ENCODE measurements around the gene HECTD4. TPM values are rescaled to one million over a fixed set of nuclear protein-coding genes. Genes with fewer than 3 reads are reported as not detected.

HECTD4 gene
- 10 to 100 TPM; 17.5 to 42.9 (median 28.2) TPM for total RNA-seq
- polyA plus RNA-seq = 10 to 100 TPM; 18.6 to 50.0 (median 22.4) TPM
- long read RNA-seq, donor 1 = 0 reads
- long read RNA-seq, donor 2 = 0 reads
- long read RNA-seq, donor 3 = 0 reads
- long read RNA-seq, donor 4, partial matches to known transcripts = 2 of 4 reads
- long read RNA-seq, donor 4, other reads (novel, unspliced or antisense) = 2 of 4 reads
- long read RNA-seq, donor 5, partial matches to known transcripts = 8 of 11 reads
- long read RNA-seq, donor 5, other reads (novel, unspliced or antisense) = 3 of 11 reads
- long read RNA-seq, donor 6, partial matches to known transcripts = 2 of 4 reads
- long read RNA-seq, donor 6, other reads (novel, unspliced or antisense) = 2 of 4 reads
- long read RNA-seq, donor 7 = 0 reads
- long read RNA-seq, donor 8 = 0 reads
- long read RNA-seq, donor 9 = 0 reads
- long read RNA-seq, donor 10 = 0 reads

GRCh38 chr12:112381883-112382796 lies at the start of gene HECTD4:
HECTD4 (minus strand) TSS chr12:112382431; CDS start chr12:112382128, 303 bp downstream.
- Histone ChIP-seq H3K36me3 (replicated peaks in 1 of 2) (no peaks in the 10 kb centered on the region), H3K9me3 (replicated peaks in 1 of 3) (no peaks in the 10 kb centered on the region), H3K4me3 (peak within 1 kb of the TSS; percentile 54 to 97 (median 80)), H3K27me3 (no peaks in the 10 kb centered on the region), H3K4me1 (replicated peaks in 1 of 2) (peaks cover 5 to 16% of the 10 kb centered on the region in 2 donors), H3K27ac (peak within 1 kb of the TSS; percentile 60 to 90 (median 75))
- 1 to 3% (median 1%) methylated on average over 14 to 106 of the region's 106 CpGs for WGBS, 4 donors
- DNase-seq = peak; percentile 93 to 98 (median 96)
- intact Hi-C loops (cut with DNase I) = loop anchor here in 1 of 2 donors (10.0 kb wide), 1 partner anchor 187 kb away; no protein-coding TSS in a partner anchor
- TF ChIP-seq CTCF (IDR thresholded peaks at IDR 0.05) (no peak), POLR2A (IDR thresholded peaks at IDR 0.05) (peak; percentile 46 to 76)

GRCh38 chr12:112431965-112432364 lies 49.7 kb upstream of the HECTD4 start:
- Histone ChIP-seq H3K36me3 (replicated peaks in 1 of 2) (no peaks in the 10 kb centered on the region), H3K9me3 (replicated peaks in 1 of 3) (no peaks in the 10 kb centered on the region), H3K4me1 (replicated peaks in 1 of 2) (peaks cover 0 to 18% of the 10 kb centered on the region in 2 donors), H3K27ac (no peak overlapping the region), H3K4me3 (no peak overlapping the region), H3K27me3 (no peaks in the 10 kb centered on the region)
- DNase-seq = no peak
- 86 to 94% (median 92%) methylated on average over 3 of the region's 3 CpGs for WGBS, 4 donors
- TF ChIP-seq POLR2A (IDR thresholded peaks at IDR 0.05) = no peak
- TF ChIP-seq CTCF (IDR thresholded peaks at IDR 0.05) = no peak
- intact Hi-C loops (cut with DNase I) = no loop called here

GRCh38 chr12:112430929-112431328 lies 48.7 kb upstream of the HECTD4 start:
- WGBS, 4 donors = 71 to 78% (median 75%) methylated on average over 5 of the region's 5 CpGs
- Histone ChIP-seq H3K4me1 (replicated peaks in 1 of 2) (peaks cover 0 to 10% of the 10 kb centered on the region in 2 donors), H3K36me3 (replicated peaks in 1 of 2) (no peaks in the 10 kb centered on the region), H3K9me3 (replicated peaks in 1 of 3) (no peaks in the 10 kb centered on the region), H3K27me3 (no peaks in the 10 kb centered on the region), H3K4me3 (no peak overlapping the region), H3K27ac (no peak overlapping the region)
- TF ChIP-seq CTCF (IDR thresholded peaks at IDR 0.05) (no peak), POLR2A (IDR thresholded peaks at IDR 0.05) (no peak)
- intact Hi-C loops (cut with DNase I) = no loop called here
- DNase-seq = no peak

- H3K27me3 ChIP-seq = no peaks in the 10 kb centered on the region
- intact Hi-C loops (cut with DNase I) = no loop called here
- TF ChIP-seq POLR2A (IDR thresholded peaks at IDR 0.05) = no peak
- TF ChIP-seq CTCF (IDR thresholded peaks at IDR 0.05) = no peak
- no peak overlapping the region for H3K4me3 ChIP-seq
- H3K36me3 ChIP-seq (replicated peaks in 1 of 2) = no peaks in the 10 kb centered on the region
- WGBS, 4 donors = 89 to 97% (median 96%) methylated on average over 2 of the region's 2 CpGs
- H3K9me3 ChIP-seq (replicated peaks in 1 of 3) = no peaks in the 10 kb centered on the region
- peaks cover 0 to 6% of the 10 kb centered on the region in 2 donors for H3K4me1 ChIP-seq (replicated peaks in 1 of 2)
- no peak overlapping the region for H3K27ac ChIP-seq
- DNase-seq = no peak
These were observed 45.5 kb upstream of the HECTD4 start for GRCh38 chr12:112427760-112428159.
